ENCODE measurements around the gene MRPL23.

DNA sequence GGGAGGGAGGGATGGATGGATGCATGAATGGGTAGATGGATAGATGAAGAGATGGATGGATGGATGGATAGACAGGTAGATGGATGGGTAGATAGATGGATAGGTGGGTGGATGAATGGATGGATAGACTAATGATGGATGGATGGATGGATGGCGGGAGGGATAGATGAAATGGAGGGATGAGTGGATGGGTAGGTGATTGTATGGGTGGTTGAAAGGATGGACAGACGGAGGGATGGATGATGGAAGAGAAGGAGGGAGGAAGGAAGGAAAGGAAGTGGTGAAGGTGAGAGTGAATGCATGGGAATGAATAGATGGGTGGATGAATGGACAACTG lies 31.4 kb upstream of the MRPL23 start:
- TF ChIP-seq GLIS3 (CRISPR knock-in tag; IDR thresholded peaks at IDR 0.05) (no peak), ZFP30 (CRISPR knock-in tag; IDR thresholded peaks at IDR 0.05) (no peak)

Measured in SK-N-SH treated with all-trans-retinoic acid at 6 μM for 48 hours (cell line).